GM21619 (cell line): Measurements from ENCODE around the gene GALK2.
"Not testable (repeated sequence)": the region's sequence is repeated elsewhere in the genome, so short reads cannot be mapped to it uniquely, and the experiment has no call there.

ENCODE experiments used
- ATAC-seq: cut with Tn5 transposase; IDR thresholded peaks from one replicate; pipeline ENCODE4 v1.9.1; 2021; ENCODE audit not compliant: unreplicated experiment

GALK2 gene

DNA sequence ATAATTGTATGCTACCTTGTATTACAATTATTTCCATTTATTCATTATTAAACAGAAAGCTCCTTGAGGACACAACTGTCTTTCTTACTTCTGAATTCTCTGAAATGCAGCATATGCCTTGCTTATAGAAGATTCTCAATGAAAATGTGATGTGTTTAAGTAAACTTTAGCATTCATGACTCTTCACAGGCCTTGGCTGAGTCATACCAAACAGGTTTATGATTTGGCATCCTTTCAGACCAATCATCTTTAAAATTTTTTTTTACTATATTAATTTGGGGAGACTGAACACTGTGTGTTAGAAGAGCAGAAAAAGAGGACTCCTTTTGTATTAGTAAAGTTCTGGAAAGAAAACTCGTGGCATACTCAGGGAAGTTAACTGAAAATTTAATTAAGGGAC is 6.4 kb upstream of the GALK2 start:
- ATAC-seq: no peak

DNA sequence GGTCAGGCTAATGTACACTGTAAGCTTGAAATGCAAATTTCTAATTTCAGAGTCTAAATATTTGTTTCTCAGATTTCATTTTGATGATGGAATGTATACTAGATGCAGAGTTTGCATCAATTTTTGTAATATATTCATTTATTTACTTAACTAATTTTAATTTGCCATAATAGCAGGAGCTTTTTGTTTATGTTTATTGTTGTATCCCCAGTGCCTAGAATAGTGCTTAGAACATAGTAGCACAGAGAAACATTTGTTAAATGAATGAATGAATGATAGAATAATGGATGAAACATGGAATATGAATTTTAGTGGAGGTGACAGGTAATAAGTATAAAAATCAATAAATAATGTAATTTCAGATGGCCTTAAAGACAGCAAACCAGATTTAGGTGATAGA is 5.2 kb upstream of the GALK2 start:
- ATAC-seq: no peak

DNA sequence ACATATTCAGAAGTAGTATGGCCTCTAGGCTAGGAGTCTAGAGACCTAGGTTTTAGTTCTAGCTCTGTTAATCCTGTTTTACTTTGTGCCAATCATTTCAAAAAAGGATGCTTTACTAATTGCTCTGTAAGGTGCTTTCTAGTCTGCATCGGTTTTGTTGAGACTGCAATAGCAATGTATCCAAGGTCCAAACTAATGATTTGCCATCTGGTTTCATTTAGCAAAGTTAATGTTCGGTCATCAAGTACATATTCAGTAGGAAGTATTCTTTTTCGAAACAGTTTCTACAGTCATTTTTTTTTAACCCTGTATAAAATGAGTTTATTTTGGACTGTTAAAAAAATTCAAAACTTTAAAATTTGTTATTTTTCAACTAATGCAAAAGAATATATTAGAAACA is 2.0 kb upstream of the GALK2 start:
- no peak for ATAC-seq

DNA sequence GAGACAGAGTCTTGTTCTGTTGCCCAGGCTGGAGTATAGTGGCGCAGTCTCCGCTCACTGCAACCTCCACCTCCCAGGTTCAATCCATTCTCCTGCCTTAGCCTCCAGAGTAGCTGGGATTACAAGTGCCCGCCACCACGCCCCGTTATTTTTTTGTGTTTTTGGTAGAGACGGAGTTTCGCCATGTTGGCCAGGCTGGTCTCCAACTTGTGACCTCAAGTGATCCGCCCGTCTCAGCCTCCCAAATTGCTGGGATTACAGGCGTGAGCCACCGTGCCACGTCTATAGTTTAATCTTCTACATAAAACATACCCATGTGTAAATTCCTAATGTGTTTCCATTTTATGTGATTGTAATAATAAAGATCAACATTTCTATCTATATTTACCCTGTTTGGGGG is 1.7 kb downstream of the GALK2 start:
- no peak for ATAC-seq

DNA sequence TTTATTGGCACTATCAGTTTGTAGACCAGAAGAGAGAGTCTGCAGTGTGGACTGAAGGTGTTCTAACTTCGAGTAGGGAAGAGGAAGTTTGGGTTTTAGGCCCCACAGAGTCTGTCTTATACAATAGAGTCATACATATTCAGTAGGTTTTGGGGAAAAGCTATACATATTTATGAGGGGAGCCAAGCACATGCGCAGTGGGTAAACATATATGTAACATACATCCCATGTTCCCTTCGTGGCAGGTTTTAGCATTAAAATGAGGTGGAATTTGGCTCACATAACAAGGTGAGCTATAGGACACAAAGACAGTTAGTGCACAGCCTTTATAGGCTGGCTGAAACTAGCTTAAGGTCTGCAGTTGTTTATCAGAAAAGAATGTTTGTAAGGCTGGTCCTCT is 4.9 kb downstream of the GALK2 start:
- no peak for ATAC-seq

DNA sequence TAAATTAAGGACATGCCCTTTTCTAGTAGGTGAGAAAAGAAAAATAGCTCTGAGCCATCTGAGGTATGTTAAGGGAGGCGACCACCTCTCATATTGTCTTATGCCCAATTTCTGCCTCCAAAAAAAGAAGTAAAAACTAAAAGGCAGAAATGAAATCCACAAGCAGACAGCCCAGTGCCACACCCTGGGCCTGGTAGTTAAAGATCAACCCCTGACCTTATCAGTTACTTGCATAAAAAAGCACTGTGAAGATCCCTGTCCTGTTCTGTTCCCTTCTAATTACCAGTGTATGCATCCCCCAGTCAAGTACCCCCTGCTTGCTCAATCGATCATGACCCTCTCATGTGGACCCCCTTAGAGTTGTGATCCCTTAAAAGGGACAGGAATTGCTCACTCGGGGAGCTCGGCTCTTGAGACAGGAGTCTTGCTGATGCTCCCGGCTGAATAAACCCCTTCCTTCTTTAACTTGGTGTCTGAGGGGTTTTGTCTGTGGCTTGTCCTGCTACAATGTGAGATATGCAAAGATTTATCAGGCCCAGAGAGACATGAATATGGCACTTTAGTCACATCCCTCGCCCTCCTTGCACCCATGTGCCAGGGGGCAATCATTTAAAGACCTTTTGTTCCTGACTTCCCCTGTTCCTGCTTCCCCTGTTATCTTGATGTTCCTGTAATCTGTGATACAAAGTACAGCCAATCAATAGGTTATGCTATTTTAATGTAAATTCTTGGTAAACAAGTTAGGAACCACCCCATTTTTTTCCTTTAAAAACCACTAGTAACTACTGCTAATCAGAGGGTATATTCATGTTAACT is 5.7 kb downstream of the GALK2 start:
- ATAC-seq: not testable (repeated sequence)

DNA sequence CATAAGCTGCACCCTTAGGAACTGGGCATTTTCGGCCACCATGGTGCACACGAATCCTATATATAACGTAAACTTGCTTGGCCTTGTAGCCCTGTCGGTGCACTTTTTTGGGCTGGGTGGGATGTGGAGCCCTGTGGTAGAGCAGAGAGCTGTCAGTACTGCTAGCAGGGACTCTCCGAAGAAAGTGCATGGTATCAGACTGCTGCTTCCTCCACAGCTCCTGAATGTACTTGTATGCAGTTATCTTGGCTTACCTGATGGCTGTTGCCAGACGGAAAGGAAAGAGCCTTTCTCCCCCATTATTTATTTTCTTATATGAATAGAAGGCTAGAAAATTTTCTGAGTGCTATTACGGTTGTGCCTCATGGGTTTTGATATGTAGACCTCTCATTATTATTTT is 8.4 kb downstream of the GALK2 start:
- ATAC-seq: no peak

DNA sequence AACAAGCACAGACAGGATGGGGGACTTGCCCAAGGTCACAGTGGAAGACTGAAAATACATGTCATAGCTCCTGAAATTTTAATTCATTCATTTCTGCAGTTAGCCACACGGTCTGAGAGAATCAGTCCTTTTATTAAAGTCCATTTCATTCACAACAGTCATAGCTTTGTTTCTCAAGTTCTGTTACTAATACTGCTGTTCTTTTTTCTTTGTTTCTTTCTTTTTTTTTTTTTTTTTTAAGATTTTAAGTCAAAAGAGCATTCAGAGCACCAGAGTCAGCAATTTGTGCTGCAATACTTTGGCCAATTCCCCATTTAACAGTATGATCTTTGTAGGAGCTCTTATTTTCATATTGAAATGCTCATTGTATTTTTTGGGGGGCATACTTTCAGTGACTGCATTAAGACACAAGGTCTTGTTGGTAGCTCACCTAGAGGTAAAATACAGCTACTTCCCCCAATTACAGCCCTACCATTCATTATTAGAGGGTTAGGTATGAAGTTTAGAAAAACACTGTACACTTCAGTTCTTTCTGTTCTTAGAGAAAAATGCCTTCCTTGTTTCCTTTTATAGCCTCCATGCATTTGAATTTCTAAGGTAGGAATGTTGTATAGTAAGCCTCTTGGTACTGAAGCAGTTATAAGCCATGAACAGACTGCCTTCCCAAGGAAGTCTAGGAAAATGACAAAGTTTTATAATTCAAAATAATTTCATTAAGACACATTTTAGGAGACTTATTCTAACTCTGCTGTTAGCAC is 9.6 kb downstream of the GALK2 start:
- ATAC-seq: no peak

DNA sequence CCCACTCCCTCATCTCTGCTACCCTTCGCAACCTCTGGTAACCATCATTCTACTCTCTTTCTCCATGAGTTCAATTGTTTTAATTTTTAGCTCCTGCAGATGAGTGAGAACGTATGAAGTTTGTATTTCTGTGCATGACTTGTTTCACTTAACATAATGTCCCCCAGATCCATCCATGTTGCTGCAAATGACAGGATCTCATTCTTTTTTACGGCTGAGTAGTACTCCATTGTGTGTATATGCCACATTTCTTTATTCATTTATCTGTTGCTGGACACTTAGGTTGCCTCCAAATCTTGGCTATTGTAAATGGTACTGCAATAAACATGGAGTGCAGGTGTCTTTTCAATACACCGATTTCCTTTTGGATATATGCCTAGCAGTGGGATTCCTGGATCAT is 12.1 kb downstream of the GALK2 start:
- no peak for ATAC-seq

DNA sequence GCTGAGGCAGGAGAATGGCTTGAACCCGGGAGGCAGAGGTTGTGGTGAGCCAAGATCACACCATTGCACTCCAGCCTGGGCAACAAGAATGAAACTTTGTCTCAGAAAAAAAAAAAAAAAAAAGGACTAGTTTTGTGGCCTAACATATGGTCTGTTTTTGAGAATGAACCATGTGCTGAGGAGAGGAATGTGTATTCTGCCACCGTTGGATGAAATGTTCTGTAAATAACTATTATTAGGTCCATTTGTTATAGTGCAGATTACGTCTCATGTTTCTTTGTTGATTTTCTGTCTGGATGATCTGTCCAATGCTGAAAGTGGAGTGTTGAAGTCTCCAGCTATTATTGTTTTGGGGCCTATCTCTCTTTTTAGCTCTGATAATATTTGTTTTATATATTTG is 13.7 kb downstream of the GALK2 start:
- not testable (repeated sequence) for ATAC-seq

DNA sequence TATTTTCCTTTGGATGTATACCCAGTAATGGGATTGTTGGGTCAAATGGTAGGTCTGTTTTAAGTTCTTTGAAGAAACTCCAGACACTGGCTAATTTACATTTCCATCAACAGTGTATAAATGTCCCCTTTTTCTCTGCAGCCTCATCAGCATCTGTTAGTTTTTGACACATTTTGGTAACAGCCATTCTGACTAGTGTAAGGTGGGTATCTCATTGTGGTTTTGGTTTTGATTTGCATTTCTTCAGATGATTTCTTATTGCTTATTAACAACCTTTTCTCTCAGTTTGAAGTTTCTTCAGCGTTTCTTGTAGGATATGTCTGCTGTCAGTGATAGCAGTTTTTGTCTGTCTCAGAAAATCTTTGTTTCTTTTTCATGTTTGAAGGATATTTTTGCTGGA is 15.4 kb downstream of the GALK2 start:
- ATAC-seq: peak; percentile 90

DNA sequence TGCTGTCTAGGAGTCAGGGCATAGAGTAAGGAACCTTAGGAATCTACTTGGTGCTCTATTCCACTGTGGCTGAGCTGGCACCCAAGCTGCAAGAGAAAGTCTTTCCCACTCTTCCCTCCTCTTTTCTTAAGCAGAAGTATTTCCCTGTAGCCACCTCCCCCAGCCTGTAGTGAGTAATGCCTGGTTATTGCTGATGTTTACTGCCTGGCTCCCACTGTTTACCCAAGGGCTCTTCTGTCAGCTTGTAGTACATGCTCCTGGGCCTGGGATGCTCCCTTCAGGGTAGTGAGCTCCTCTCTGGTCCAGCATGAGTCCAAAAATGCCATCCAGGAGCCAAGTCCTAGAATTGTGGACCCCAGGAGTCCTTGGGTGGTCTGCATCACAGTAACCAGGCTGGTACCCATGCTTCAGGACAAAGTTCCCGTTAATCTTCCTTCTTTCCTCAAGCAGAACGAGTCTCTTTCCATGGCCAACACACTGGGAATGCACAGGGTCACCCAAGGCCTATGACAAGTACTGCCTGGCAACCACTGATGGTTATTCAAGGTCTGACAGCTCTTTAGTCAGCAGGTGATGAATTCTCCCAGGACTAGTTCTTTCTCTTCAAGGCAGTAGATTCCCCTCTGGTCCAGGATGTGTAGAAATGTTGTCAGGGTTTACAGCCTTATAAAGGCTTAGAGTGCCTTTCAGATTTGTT is 17.6 kb downstream of the GALK2 start:
- ATAC-seq: no peak

DNA sequence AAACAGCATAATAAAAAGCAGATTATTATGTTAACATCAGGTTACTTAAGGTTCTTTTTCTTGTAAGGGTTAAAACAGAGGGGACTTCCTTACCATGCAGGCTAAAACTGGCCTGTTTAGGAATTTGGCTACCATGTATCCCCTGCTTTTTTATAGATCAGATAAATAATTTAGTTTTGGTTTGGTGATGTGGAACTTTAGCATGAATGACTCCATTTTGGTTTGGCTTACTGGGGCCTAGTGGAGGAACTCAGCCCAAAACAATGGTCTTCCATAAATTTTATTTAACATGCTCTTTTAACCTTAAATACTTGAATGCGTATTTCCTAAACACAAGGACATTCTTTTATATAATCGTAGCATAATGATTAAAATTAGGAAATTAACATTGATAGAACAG is 18.9 kb downstream of the GALK2 start:
- no peak for ATAC-seq

DNA sequence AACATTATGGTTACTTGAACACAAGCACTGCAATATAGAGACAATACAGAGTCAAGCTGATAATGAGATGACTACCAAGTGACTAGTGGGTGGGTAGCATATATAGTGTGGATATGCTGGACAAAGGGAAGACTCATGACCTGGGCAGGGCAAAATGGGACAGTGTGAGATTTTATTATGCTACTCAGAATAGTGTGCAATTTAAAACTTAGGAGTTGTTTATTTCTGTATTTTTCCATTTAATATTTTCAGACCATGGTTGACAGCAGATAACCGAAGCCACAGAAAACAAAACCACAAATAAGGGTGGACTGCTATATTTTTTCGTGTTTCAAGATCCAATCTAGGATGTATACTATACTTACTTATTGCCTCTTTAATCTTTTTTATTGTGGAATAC is 19.6 kb downstream of the GALK2 start:
- ATAC-seq: no peak

DNA sequence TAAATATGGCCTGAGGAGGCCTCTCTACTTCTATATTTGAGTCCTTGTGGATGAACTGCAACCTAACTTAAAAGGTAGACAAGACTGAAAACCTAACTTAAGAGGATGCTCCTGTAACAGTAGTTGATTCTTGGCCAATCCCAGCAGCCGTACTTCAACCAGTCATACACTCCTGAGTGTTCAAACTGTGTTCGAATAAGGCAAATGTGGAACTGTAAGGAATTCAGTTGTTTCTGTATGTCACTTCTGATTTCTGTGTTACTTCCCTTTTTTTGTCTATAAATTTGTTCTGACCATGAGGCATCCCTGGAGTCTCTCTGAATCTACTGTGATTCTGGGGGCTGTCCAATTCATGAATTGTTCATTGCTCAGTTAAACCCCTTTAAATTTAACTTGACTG is 20.5 kb downstream of the GALK2 start:
- no peak for ATAC-seq

DNA sequence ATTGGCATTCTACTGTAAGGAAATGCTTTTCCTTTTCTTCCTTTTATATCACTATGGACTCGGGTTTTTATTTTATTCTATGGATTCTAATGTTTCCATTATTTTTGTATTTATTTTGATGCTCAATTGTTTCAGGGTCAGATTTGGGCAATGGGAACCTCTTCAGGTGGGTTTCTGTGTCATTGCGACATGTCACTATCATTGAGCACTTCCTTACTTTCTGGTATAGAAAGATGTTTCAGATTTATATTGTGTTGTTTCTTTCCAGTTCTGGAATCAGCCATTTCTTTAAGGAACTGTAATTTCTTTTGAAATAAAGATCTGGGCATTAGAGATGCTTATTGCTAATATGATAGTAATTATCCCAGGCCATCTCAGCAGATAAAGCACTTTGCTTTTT is 21.8 kb downstream of the GALK2 start:
- no peak for ATAC-seq

DNA sequence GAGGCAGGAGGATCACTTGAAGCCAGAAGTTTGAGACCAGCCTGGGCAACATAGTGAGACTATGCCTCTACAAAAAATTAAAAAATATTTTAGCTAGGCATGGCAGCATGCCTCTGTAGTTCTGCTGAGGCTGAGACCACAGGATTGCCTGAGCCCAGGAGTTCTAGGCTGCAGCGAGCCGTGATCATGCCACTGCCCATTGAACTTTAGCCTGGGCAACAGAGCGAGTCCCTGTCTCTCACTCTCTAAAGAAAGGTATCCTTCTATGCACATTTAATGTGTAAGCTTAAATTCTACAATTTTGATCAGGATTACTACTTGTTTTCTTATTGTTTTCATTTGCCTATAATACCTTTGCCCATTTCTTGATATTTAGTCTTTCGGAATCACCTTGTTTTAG is 26.8 kb downstream of the GALK2 start:
- no peak for ATAC-seq

DNA sequence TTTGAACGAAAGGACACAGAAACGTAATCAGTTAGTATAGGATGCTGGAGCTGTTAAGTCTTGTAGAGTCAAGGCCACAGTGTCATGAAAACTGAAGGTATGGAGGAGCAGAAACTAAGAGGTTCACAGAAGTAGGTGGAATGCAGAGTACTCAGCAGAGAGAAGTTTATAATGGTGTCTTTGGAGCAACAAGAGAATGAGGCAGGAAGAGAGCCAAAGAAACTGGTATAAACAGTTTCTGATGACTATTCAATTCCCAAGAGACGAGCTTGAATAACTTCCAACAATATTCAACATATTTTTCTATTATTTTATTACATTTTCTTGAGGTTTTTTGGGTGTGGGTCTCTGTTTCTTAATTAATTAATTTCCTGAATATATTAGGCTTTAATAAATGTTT is 29.6 kb downstream of the GALK2 start:
- no peak for ATAC-seq

DNA sequence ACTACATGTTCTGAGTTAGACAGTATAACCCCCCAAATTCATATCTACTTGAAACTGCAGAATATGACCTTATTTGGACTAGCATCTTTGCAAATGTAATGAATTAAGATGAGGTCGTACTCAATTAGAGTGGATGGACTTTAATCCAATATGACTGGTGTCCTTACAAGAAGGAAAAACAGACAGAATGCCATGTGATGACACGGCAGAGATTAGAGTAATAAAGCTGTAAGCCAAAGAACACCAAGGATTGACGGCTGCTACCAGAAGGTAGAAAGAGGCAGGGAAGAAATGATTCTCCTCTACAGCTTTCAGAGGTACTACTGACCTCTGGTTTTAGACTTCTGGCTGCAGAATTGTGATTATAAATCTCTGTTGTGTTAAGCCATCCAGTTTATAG is 30.3 kb downstream of the GALK2 start:
- ATAC-seq: no peak

DNA sequence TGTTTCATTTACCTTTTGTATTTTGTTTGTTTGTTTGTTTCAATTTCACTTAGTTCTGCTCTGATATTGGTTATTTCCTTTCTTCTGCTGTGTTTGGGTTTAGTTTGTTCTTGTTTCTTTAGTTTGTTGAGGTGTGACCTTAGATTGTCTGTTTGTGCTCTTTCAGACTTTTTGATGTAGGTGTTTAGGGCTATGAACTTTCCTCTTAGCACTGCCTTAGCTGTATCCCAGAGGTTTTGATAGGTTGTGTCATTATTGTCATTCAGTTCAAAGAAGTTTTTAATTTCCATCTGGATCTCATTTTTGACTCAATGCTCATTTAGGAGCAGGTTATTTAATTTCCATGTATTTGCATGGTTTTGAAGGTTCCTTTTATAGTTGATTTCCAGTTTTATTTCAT is 38.1 kb downstream of the GALK2 start:
- not testable (repeated sequence) for ATAC-seq

DNA sequence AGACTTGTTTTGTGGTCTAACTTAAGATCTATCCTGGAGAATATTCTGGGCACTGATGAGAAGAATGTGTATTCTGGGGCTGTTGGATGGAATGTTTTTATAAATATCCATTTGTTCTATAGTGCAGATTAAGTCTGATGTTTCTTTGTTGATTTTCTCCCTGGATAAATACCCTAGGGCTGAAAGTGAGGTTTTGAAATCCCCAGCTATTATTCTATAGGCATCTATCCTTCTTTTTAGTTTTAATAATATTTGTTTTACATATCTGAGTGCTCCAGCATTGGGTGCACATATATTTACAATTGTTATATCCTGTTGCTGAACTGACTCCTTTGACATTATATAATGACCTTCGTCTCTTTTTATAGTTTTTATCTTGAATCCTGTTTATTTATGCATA is 42.9 kb downstream of the GALK2 start:
- ATAC-seq: no peak
